GM12875 (cell line): Measurements from ENCODE around the gene CD86.

ENCODE experiments used
- H3K4me3 ChIP-seq: one replicate; pipeline ENCODE4 v1.5.1; 2011; ENCODE audit warnings: low read depth, low read length, control low read depth
- CTCF ChIP-seq: IDR thresholded peaks from 2 replicates; pipeline ENCODE4 v1.5.1; 2011; ENCODE audit warnings: low read depth, mild to moderate bottlenecking, control low read depth, inconsistent platforms, low read length, moderate library complexity, borderline replicate concordance; ENCODE audit not compliant: insufficient read depth

CD86 gene

GRCh38 chr3:122014741-122015140 is 40.4 kb upstream of the CD86 start:
- TF ChIP-seq CTCF = no peak
- H3K4me3 ChIP-seq = no peak overlapping the region

GRCh38 chr3:122019493-122019892 is 35.7 kb upstream of the CD86 start:
- H3K4me3 ChIP-seq = no peak overlapping the region
- no peak for TF ChIP-seq CTCF

- TF ChIP-seq CTCF = no peak
- no peak overlapping the region for H3K4me3 ChIP-seq
Observed at GRCh38 chr3:122021037-122021436, 34.1 kb upstream of the CD86 start.

- H3K4me3 ChIP-seq = peak within 1 kb of the TSS; percentile 47
- TF ChIP-seq CTCF = no peak
Observed at GRCh38 chr3:122021811-122022401, 33.3 kb upstream of the CD86 start, which contains the start of gene ILDR1. Gene ILDR1 (minus strand): TSS chr3:122022247. CDS start chr3:122022077, 170 bp downstream.

GRCh38 chr3:122023335-122023910 is 31.7 kb upstream of the CD86 start:
- H3K4me3 ChIP-seq = no peak overlapping the region
- 0 out of 2 replicates have a peak, but pooled peaks have one; percentile 11 for TF ChIP-seq CTCF

- H3K4me3 ChIP-seq = no peak overlapping the region
- no peak for TF ChIP-seq CTCF
Observed at GRCh38 chr3:122024800-122025199, 30.4 kb upstream of the CD86 start.

- no peak for TF ChIP-seq CTCF
- no peak overlapping the region for H3K4me3 ChIP-seq
Observed at GRCh38 chr3:122025296-122025695, 29.9 kb upstream of the CD86 start.
